GM21825 (cell line): ENCODE measurements around the gene CISTR.
"Not testable (repeated sequence)": the region's sequence is repeated elsewhere in the genome, so short reads cannot be mapped to it uniquely, and the experiment has no call there.

Experiments
- ATAC-seq: cut with Tn5 transposase; IDR thresholded peaks from one replicate; pipeline ENCODE4 v1.9.1; 2021; ENCODE audit warnings: mild to moderate bottlenecking, moderate library complexity; ENCODE audit not compliant: unreplicated experiment

CISTR gene

GRCh38 chr12:53722450-53723041, 29.2 kb downstream of the CISTR start:
- no peak for ATAC-seq

DNA sequence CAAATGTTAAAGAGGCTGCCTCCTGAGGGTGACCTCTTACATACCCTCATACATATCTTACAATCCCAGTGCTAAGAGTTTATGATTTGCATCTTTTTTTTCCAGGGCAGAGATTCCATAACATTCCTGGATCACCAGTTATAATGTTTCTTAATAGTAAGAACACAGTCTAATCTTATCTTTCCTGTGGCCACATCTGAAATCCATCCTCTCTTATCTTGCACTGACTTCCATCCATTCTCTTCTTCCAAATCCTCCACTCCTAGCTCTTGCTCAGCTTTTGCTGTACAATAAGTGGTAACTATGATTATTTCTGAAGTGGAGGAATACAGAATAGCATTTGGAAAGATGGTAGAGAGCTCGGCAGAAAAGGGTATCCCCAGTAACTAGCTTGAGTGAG, 30.8 kb downstream of the CISTR start:
- no peak for ATAC-seq

DNA sequence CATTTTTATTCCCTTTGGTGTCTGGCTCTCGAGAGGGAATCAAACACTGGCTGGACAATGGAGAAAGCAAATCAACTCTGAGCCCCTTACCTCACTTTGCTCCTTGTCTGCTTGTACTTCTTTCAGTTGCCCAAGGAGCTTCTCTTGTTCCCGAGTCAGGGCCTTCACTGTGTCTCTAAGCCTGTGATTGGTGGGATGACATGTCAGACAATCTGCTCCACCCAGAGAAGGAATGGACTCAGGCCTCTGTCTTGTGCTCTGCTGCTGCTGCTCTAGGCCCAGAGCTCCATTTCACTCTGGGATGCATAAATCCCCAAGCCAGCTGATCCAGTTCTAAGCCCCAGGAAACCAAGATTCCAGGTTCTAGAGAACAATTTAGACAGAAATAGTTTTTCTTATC, 32.1 kb downstream of the CISTR start:
- ATAC-seq: no peak

DNA sequence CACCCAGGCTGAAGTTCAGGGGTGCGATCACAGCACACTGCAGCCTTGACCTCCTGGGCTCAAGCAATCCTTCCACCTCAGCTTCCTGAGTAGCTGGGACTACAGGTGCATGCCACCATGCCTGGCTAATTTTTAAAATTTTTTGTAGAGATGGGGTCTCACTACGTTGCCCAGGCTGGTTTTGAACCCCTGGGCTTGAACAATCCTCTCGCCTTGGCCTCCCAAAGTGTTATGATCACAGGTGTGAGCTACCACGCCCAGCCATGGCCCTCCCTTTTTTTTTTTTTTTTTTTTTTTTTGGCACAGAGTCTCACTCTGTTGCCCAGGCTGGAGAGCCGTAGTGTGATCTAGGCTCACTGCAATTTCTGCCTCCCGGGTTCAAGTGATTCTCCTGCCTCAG, 33.2 kb downstream of the CISTR start:
- not testable (repeated sequence) for ATAC-seq

GRCh38 chr12:53717319-53717718, 34.5 kb downstream of the CISTR start:
- no peak for ATAC-seq

- no peak for ATAC-seq
Observed at GRCh38 chr12:53714004-53714403, 37.8 kb downstream of the CISTR start.

DNA sequence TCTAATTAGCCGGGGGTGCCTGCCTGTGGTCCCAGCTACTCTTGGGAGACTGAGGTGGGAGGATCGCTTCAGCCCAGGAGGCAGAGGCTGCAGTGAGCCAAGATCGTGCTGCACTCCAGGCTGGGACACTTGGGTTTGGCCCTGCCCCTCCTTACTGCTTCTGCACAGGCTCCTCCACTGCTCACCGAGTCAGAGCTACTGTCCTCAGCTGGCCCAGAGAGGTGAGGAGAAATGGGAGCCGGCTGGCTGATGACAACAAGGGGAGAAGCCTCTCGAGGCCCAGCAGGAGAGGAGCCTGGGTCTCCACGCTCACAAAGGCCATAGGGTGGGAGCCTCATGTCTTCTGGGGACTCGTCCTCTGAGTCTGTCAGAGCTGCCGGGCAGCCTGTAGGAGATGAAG, 38.3 kb downstream of the CISTR start:
- ATAC-seq: no peak

- ATAC-seq: no peak
Observed at GRCh38 chr12:53712059-53712643, 39.6 kb downstream of the CISTR start.

GRCh38 chr12:53710091-53710490, 41.7 kb downstream of the CISTR start:
- no peak for ATAC-seq

- no peak for ATAC-seq
Observed at GRCh38 chr12:53709671-53710070, 42.1 kb downstream of the CISTR start.

DNA sequence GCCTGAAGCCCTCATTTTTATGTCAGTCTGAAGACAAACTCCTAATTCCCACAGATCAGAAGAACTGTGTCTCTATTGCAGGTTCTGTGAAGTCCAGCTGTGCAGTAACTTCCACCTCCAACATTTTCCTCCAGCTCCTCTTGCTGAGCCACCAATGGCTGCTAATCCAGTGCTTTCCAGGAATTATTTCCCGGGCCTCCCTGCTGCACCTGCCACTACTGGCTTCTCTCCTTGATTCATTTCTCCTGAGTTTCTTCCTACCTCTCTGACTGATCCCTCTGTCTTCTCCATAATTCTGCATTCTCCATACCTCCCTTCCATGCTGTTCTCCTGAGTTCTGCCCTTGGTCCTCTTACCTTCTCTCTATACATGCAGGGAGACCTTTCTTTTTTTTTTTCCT, 45.7 kb downstream of the CISTR start:
- no peak for ATAC-seq

- ATAC-seq: no peak
Observed at GRCh38 chr12:53703756-53704155, 48.0 kb downstream of the CISTR start.

- no peak for ATAC-seq
Observed at GRCh38 chr12:53701518-53702264, 50.1 kb downstream of the CISTR start.

DNA sequence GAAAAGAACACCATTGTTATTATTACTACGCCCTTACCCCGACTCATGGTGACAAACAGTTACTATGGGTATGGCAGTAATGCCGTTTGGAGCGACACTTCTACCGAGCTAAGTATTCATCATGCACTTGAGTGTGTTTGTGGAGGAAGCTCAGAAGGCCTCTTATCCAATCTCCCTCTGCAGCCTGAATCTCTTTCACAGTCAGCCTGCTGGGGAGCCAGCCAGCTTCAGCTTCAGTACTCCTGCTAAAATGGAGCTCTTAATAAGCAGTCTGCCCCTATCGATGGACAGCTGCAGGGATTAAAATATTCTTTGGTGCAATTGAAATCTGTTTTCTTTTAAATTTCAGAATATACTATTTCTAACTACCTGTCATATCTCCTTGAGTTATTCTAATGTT, 51.2 kb downstream of the CISTR start:
- no peak for ATAC-seq

GRCh38 chr12:53699678-53700025, 52.1 kb downstream of the CISTR start:
- no peak for ATAC-seq

GRCh38 chr12:53698948-53699677, 52.7 kb downstream of the CISTR start:
- no peak for ATAC-seq

DNA sequence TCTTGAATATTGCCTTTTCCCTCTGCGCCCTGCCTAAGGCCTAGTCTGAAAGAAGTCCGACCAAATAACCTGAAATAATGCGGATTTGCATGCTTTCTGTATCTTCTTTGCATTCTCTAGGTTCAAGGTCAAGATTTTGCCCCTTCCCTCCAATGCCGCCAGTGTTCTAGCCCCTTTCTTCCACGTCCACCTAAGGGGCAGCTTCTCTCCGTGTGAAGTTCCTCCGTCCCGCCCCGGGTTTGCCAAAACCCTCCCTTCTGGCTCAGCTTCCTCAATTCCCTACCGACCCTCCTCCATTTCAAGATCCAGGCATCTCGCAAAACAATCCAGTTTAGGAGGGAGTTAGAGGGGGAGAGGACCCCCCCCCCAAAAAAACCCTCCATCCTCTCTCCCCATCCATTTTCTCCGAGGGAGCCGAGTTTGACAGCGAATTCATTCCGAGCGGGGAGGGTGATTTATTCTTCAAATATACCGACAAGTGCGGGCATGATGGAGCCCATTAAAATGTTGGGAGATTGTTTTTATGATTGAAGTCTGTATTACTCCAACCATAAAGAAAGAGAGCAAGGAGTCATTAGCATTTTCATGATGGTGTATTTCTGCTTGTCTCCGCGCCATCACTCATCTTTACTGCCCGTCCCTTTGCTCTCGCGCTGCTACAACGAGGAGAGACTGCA, 55.0 kb downstream of the CISTR start:
- ATAC-seq: no peak
